Fibroblast of skin of abdomen (primary cell): Measurements from ENCODE around the gene SPNS2.

ENCODE experiments used
- DNase-seq: peaks from one replicate; pipeline ENCODE4 v3.0.0-alpha.2; 2013

The SPNS2 gene

DNA sequence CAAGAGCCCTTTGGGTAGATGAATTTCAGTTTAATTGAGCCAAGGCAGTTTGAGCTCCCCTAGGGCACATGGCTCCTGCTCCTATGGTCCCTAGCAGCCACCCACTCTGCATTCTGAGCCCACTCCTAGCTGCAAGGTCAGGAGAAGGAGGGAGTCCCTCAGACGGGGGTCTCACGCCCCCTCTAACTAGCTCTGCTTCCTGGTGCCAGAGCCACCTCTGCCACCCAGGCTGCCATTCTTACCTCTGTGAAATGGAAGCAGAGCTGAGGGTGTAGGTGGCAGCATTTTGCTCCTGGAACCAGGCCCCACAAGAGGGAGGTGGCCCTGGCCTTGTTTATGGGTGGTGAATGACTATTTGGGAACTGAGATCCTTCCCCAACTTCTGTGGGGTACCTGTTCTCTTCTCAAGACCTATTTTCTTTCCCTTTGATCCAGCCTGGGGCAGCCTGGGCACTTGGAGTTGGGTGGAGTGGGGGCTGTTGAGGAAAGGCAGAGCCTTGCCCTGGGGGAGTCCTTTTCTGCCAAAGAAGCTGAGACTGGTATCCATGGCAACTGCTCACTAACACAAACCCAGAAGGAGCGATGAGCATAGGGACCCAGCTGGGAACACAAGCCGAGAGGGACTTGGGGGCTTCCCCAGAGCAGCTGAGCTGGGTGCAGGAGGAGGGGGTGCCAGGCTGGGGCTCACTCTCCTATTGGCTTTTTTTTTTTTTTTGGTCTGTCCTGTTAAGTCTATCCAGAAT lies 4.8 kb downstream of the SPNS2 start:
- no peak for DNase-seq

DNA sequence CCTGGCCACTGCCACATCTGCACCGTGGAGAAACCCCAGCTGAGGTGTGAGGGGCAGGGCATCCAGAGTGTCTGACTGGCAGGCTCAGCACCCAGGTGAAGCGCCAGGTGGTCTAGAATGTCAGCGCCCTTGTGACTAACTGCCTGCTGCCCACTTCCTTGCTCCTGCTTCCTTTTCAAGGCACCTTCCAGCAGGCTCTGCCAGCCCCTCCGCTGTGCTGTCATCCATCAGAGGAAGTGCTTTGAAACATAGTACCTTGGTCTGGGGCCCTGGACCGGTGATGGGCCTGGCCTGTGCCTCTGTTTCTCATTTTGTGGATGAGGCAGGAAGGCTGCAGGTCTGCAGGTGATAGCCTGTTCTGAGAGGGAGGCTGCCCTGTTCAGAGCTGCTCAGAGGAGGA lies 5.5 kb downstream of the SPNS2 start:
- DNase-seq = no peak

DNA sequence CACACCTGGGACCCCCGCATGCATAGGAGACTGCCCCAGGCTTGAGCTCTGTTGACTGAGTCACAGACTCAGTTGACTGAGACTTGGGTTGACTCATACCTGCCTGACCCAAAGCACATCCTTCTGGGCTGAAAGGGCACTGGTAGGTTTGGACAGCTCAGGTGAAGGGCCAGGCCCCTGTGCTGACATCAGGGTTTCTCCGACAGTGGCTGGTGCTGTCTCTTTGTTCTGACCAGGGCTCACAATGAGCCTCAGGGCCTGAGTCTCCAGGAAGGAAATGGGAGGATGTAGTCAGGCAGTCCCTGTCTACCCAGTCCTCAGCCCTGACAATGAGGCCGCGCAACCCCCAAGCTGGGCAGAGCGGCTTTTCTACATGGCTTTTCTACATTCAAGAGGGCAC lies 6.5 kb downstream of the SPNS2 start:
- no peak for DNase-seq

DNA sequence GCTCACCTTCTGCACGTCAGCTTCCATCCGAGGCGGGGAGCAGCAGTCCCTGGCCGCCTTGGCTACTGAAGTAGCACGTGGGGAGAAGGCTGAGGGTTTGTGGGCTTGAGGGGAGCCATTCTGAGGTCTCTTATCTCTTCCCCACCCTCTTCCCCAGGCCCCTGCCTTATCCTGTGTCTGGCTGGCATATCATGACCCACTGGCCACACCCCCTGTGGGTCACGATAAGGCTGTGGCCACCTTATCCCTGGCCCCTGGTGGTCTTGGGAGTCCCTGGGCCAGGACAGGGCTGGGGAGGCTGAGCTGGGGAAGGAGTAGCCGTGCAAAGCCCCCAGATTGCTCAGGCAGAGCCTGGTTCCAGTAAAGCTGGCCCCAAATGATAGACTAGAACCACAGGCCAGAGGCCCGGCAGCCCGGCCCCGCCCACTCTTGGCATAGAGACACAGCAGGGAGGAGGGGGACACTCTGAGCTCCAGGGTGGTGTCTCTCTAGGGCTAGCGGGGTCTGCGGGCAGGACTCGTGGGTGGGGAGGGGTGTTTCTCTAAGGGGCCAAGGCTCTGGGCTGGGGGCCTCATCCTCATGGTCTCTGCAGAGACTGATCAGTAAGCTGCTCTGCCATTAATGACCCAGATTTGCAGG lies 7.6 kb downstream of the SPNS2 start:
- DNase-seq = no peak

DNA sequence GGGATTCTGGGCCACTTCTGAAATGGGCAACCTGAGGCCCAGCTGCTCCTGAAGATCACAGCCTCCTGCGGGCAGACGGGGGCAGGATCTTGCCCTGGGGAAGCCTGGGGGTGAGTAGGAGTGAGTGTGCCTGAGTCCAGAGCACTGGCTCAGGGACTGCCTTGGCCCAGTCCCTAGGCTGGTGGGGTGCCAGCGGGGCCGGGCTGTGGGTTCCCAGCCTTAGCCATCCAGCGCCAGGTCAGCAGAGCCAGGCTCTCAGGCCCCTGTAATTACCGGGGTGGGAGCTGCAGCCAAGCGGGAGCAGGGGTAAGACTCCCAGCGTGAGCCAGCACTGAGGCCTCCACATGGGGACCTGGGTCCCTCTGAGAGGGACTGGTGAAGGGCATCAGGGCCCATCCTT lies 8.2 kb downstream of the SPNS2 start:
- no peak for DNase-seq

DNA sequence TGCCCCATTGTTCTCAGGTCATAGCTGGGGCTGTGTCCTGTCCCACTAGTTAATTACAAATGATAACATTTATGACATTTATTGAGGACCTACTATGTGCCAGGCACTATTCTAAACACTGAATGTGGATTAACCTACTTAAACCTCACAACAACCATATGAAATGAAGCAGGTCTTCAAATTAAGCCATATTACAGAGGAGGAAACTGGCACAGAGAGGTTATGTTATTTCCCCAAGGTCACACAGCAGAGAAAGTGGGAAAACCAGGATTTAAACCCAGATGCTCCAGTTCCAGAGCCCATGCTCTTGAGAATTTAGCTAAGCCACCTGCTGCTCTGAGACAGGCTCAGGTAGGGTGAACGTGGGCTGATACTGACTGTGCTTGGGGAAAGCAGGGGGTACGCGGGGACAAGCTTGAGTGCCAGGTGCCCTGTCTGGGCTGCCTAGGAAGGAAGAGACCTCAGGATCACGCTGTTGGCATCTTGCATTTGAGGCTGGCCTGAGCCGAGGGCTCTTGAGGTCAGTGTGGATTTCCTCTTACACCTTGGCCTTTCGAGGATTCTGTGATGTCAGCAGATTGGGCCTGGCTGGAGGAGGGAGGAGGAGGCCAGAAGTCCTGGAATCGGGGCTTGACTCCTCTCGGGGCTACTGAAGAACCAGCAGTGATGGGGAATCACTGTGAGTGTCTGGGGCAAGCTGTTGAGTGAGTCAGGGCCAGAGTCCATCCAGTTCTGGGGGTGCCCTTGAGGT lies 8.9 kb downstream of the SPNS2 start:
- no peak for DNase-seq

- no peak for DNase-seq
Observed at GRCh38 chr17:4508207-4508606, 9.5 kb downstream of the SPNS2 start.

DNA sequence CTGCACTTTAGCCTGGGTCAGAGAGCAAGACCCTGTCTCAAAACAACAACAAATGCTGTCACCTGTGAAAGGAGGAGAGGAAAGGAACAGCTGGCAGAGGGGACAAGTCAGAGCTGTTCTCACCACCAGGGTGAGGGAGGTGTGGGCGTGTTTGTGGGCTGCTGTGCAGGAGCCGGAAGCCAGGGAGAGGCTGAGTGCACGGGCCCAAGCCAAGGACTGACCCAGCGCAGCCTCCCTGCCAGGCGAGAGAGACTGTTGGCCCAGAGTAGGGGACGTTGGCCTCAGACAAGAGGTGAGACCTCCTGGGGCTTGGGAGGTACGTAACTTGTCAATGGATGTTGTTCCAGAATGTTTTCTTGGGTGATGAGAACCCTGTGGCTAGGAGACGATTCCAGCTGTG lies 10.7 kb downstream of the SPNS2 start:
- DNase-seq = no peak

- no peak for DNase-seq
Observed at GRCh38 chr17:4509923-4510617, 11.4 kb downstream of the SPNS2 start.

DNA sequence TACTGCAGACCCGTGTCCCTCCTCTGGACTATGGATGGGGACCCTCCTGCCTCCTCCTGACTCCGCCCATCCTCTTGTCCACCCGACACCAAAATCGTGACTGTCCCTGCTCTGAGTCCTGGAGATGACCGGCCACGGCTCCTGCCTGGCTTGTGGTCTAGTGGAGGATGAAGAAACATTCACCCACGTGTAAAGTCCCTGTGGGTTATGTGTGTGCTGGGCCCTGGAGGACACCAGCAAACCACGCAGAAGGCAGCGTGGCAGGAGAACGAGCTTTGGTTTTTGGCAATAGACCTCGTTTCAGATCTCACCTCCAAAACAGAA lies 11.9 kb downstream of the SPNS2 start:
- DNase-seq = no peak

DNA sequence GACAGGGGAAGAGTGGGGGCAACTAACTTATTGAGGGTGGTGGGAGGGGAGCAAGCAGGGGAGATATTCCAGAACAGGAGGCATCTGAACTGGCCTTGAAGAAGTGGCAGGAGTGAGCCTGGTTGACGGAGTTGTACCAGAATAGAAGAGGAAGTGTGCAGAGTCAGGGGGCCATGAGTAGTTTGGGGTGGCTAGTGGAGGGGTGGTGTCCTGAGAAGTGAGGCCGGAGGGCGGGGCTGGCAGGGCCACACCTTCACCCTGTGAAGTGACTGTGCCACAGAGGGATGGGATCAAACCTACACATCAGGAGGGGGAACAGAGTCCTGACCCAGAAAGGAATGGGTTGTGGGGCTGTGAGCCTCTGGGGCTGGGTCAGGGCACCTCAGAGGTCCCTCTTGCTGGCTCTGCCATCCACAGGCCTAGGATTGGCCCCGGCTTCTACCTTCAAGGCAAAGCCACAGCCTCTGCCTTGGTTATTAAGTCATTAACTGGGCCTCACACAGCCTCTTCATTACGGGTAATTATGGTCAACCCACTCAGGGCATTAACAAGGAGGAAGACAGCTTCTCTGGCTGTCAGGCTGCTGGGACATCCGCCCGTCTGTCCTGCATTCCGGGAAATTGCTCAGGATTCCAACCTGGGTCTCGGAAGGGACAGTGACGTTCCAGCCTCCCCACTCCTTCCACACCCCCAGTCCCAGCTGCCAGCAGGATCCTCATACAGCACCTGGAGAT lies 12.7 kb downstream of the SPNS2 start:
- no peak for DNase-seq

DNA sequence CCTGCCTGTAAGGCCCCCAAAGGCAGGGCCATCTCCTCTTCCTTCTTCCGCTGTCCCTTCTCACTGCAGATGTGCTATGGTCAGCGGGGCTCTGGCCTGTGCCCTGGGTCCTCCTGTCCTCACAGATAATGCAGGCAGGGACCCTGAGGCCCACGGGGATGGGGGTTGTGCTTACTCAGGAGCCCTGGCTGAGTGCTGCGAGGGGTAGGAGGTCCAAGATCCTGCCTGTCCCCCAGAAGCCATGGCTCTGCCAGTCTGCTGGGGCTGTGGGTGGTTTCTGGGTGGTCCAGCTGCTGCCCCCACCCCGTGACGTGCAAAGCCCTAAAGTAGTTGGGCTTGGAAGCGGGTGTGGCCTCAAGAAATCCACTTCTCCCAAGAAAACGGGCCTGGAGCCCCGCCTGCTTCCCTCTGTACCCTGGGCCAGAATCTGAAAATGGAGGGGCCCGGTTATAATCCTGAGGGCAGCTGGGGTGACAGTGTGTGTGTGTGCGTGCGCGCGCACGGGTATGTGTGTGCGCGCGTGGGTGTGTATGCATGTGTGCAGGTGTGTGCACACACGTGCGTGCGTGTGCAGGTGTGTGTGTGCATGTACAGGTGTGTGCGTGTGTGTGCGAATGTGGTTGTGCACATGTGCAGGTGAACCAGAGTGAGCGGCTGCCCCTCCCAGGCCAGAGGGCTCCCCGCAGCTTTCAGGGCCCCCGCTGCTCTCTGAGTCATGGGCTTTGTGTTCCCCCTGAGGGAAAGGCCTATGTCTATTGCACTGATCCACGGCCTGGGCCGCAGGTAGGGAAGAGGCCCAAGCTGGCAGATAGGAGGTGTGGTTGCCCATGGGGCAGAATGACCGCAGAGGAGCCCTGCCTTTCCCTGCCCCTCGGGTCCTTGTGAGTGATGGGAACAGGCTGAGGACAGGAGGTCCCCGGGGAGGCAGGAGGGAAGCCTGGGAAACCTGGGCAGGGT lies 13.8 kb downstream of the SPNS2 start:
- DNase-seq = no peak

- no peak for DNase-seq
Observed at GRCh38 chr17:4513113-4514032, 14.7 kb downstream of the SPNS2 start.

- DNase-seq = no peak
Observed at GRCh38 chr17:4514206-4514605, 15.5 kb downstream of the SPNS2 start.

GRCh38 chr17:4514779-4515178 lies 16.1 kb downstream of the SPNS2 start:
- DNase-seq = no peak

- DNase-seq = no peak
Observed at GRCh38 chr17:4515501-4515900, 16.8 kb downstream of the SPNS2 start.

- DNase-seq = no peak
Observed at GRCh38 chr17:4516735-4517134, 18.1 kb downstream of the SPNS2 start.

DNA sequence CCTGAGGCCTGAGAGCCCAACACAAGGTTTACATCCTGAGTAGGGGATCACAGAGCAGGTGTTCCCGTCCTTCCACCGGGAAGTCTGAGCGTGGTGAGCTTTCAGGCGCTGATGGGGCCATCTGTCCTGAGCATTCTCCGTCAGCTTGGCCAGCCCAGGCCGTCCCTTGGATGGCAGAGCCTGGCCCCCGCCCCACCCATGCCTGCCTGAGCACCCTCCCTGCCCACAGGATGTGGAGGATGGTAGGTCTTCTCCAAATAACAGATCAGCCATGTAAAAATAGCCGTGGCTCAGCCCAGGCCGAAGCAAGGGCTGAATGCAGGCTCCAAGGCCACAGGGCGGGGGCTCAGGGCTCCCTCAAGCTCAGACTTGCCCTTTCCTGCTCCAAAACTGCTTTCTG lies 20.2 kb downstream of the SPNS2 start:
- DNase-seq = no peak

DNA sequence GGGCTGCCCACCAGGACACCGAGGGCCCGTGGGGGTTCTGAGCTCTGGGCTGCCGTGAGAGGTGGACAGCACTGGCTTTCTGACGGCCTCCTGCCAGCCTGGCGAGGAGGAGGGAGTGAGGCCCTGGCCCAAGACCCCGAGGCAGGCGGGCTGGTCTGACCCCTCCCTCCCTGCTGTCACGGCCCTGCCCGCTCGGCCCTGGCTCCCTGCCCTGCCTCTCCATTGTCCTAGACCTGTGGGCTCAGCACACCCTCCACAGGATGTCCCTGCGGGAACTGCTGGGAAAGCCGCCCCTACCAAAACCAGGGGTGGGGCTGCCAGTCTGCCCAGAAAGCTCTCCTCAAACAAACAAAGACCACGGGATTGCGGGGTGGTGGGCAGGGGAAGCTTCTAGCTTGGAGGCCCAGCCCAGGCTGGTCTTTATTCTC lies 20.7 kb downstream of the SPNS2 start:
- DNase-seq = no peak
